ENCODE measurements around the gene MLLT10. TPM values are rescaled to one million over a fixed set of nuclear protein-coding genes. Genes with fewer than 3 reads are reported as not detected.

The MLLT10 gene
- total RNA-seq, 1 donor from 2014 or later: 15.8 TPM

DNA sequence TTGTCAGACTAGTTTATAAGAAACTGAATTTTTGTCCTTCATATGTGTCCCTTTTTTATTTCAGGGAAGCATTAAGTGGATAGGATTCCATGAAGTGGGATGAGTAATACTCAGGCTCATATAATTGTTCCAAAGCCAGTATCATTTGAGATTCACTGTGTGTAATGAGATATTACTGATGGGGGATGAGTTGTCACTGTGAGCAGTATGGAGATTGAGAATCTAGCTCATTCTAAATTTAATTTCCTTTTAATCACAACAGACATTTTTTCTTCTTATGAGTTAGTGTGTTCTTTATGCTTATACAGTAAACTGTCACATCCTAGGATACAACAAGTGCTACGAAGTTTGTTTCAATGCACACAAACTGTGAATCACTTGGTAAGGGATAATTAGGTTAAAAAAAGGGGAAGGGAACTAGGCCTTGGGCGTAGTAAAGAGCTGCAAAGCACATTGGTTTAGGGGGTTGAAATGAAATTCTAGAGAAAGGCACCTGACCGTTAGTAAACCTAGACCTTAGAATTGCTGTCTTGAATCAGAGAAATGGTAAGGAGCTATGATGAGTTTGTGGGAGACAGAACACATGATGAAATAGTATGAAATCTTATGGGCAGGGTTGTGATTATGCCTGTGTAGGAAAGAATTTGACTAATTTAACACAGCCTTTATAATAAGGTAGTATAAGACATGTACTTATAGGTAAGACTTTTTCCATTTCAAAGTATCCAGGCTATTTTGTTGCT is 153.4 kb downstream of the MLLT10 start:
- no peak for DNase-seq (ENCODE audit: low read depth)
- no peak overlapping the region for H3K4me3 ChIP-seq (ENCODE audit: low read depth, low read length)
- TF ChIP-seq, protein P1, sequence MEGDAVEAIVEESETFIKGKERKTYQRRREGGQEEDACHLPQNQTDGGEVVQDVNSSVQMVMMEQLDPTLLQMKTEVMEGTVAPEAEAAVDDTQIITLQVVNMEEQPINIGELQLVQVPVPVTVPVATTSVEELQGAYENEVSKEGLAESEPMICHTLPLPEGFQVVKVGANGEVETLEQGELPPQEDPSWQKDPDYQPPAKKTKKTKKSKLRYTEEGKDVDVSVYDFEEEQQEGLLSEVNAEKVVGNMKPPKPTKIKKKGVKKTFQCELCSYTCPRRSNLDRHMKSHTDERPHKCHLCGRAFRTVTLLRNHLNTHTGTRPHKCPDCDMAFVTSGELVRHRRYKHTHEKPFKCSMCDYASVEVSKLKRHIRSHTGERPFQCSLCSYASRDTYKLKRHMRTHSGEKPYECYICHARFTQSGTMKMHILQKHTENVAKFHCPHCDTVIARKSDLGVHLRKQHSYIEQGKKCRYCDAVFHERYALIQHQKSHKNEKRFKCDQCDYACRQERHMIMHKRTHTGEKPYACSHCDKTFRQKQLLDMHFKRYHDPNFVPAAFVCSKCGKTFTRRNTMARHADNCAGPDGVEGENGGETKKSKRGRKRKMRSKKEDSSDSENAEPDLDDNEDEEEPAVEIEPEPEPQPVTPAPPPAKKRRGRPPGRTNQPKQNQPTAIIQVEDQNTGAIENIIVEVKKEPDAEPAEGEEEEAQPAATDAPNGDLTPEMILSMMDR (conservative IDR thresholded peaks at IDR 0.05; ENCODE audit: low read depth, low read length): no peak

DNA sequence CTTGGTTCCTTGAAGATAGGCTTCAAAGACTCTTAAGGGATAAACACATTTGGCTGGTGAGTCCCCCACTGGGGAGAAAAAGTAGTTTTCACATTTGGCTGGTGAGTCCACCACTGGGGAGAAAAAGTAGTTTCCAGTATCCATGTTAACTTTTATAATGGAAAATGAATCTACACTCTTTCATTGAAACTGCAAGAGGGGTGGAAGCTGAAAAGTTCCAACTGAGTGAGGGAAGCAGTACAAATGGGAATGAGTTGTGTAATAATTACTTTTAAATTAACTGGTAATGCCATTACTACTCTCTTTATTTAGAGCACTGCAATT is 153.9 kb downstream of the MLLT10 start:
- TF ChIP-seq, protein P1 (conservative IDR thresholded peaks at IDR 0.05; ENCODE audit: low read depth, low read length): no peak
- DNase-seq (ENCODE audit: low read depth): no peak
- no peak overlapping the region for H3K4me3 ChIP-seq (ENCODE audit: low read depth, low read length)

DNA sequence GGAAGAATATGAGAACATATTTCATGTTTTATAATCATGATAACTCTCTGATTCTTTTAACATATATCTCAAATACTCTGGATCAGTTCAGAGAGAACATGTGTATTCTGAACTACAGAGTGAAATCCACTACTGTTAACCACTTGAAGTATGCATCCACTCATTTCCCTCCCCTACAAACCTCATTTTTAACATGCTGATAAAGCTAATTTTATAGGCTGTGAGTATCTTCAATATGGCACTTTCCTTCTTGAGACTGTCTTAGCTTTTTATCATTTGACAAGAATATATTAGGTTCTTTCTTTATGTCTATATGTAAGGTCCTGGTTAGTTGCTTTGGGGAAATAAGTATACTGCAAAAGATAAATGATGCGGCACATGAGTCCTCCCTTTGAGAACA is 154.8 kb downstream of the MLLT10 start:
- TF ChIP-seq, protein P1 (conservative IDR thresholded peaks at IDR 0.05; ENCODE audit: low read depth, low read length): no peak
- no peak for DNase-seq (ENCODE audit: low read depth)

DNA sequence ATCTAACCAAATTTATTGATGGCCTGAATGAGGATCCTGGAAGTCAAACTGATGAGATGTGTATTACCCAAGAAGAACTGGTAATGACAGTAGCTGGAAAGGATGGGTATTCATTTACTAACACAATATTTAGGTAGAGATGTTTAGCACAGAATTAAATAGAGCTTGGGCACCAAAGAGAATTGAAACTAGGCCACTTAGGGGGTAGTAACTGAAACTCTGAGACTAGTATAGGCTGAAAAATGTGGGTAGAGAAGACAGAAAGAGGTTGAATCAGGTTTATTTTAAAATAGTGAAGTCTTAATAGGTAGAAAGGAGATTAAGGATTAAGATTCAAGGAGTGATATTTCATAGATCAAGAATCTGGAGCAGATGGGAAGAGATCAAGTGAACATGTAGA is 155.8 kb downstream of the MLLT10 start:
- no peak overlapping the region for H3K4me3 ChIP-seq (ENCODE audit: low read depth, low read length)
- TF ChIP-seq, protein P1 (conservative IDR thresholded peaks at IDR 0.05; ENCODE audit: low read depth, low read length): no peak
- DNase-seq (ENCODE audit: low read depth): no peak

More for the DNA sequence above, 154.8 kb downstream of the MLLT10 start:
- no peak overlapping the region for H3K4me3 ChIP-seq (ENCODE audit: low read depth, low read length)

DNA sequence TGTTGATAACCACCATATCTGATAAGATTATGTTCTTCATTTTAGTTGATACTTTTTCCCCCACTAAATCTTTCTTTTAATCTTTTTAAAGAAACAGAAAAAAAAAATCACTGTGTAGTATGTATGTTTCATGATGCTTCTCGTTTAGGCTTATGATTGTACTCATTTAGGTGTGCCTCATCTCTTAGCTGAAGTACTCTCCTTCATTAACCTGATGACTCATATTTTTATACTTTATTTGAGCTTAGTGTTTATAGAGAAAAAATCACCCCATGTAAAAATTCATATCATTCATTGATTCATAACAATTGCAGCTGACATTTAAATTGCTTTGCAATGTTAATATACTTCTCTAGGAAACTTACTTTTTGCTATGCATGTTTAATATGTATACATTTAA is 158.9 kb downstream of the MLLT10 start:
- TF ChIP-seq, protein P1 (conservative IDR thresholded peaks at IDR 0.05; ENCODE audit: low read depth, low read length): no peak
- no peak for DNase-seq (ENCODE audit: low read depth)
- no peak overlapping the region for H3K4me3 ChIP-seq (ENCODE audit: low read depth, low read length)

DNA sequence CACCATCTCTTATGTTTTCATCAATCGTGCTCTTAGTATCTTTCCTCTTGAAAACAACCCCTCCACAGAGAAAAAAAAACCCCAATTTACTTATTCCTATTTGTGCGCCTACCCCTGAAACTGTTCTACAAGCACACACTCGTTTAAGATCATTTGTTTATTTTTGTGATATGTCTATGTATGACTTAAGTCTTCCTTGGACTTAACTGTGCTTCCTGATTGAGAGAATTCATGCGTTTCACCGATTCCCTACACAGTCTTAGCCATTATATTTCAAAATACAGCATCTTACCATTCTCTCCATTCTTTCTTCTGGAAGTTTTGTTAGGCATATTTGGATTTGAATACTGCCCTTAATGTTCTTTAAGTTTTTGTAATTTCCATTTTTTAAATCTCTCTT is 159.4 kb downstream of the MLLT10 start:
- TF ChIP-seq, protein P1 (conservative IDR thresholded peaks at IDR 0.05; ENCODE audit: low read depth, low read length): no peak
- H3K4me3 ChIP-seq (ENCODE audit: low read depth, low read length): no peak overlapping the region
- DNase-seq (ENCODE audit: low read depth): no peak

DNA sequence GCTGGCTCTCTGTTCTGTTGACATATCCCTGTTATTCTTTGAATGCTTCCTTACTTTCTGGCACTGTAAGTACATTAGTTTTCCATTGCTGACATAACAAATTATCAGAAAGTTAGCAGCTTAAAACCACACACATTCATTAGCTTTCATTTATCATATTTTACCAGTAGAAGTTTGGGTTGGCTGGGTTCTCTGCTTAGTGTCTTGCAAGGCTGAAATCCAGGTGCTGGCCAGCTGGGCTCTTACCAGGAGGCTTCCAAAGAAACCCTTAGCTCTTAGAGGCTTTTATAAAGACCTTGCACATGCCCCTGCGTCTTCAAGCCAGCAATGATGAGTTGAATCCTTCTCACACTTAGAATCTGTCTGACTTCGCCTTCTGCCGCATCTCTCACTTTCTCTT is 160.6 kb downstream of the MLLT10 start:
- H3K4me3 ChIP-seq (ENCODE audit: low read depth, low read length): no peak overlapping the region
- DNase-seq (ENCODE audit: low read depth): no peak
- TF ChIP-seq, protein P1 (conservative IDR thresholded peaks at IDR 0.05; ENCODE audit: low read depth, low read length): no peak
